HG03342 (cell line): Measurements from ENCODE around the gene ACTR1A.

Experiments
- ATAC-seq: cut with Tn5 transposase; IDR thresholded peaks from one replicate; pipeline ENCODE4 v1.9.1; 2021; ENCODE audit warnings: mild to moderate bottlenecking, moderate library complexity; ENCODE audit not compliant: unreplicated experiment

ACTR1A gene

DNA sequence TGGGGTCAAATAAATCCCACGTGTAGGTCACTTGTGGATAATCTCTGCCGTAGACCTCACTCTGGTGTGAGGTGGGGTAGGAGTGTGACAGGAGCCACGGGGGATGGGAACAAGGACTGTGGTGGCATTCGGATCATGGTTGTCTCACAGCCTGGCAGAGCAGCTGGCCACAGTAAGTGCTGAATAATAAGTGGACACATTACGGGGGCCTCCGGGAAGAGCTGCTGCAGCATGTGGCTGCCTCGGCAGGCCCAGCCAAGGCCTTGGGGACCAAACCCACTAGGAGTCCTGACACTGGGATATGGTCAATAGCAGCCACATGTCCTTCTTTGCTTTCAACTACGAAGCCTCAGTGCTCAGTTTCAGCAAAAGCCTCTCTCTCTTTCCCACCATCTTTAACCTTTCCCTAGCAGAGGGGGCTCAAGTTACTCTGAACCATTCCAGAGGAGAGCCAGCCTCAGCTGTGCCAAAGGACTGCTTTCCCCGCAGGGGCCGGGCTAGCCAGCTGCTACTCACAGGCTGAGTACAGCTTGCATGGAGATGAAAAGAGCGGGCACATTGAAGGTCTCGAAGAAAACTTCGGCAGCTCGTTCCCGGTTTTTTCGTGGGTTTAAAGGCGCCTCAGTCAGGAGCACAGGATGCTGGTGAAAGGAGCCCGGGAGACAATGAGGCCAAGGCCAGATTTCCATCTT, 17.3 kb downstream of the ACTR1A start:
- ATAC-seq, result no peak

- no peak for ATAC-seq
Measured at GRCh38 chr10:102484021-102484420, 18.5 kb downstream of the ACTR1A start.

- ATAC-seq, result no peak
Measured at GRCh38 chr10:102480396-102480795, 22.1 kb downstream of the ACTR1A start.

DNA sequence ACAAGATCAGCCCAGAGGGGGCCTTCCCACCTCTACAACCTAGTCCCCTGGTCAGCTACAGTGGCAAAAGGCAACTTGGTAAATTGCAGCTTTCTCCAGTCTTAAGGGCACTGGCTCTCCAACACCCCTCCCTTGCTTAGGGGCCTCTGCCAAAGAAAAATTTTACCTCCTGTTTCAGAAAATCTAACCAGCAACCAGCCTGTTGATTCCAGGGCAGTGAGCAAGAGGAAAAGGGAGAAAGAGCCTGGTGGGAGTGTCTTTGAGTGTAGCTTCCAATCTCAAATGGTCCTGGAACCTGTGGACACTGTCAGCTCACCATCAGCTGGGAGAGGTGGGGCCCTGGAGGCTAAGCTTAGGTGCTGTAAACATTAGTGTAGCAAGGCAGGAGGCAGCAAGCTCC, 22.9 kb downstream of the ACTR1A start:
- no peak for ATAC-seq

GRCh38 chr10:102476466-102477141, 25.9 kb downstream of the ACTR1A start:
- ATAC-seq, result no peak

- ATAC-seq, result no peak
Measured at GRCh38 chr10:102475451-102476040, 27.0 kb downstream of the ACTR1A start.

- ATAC-seq, result no peak
Measured at GRCh38 chr10:102473445-102474331, 28.8 kb downstream of the ACTR1A start.

DNA sequence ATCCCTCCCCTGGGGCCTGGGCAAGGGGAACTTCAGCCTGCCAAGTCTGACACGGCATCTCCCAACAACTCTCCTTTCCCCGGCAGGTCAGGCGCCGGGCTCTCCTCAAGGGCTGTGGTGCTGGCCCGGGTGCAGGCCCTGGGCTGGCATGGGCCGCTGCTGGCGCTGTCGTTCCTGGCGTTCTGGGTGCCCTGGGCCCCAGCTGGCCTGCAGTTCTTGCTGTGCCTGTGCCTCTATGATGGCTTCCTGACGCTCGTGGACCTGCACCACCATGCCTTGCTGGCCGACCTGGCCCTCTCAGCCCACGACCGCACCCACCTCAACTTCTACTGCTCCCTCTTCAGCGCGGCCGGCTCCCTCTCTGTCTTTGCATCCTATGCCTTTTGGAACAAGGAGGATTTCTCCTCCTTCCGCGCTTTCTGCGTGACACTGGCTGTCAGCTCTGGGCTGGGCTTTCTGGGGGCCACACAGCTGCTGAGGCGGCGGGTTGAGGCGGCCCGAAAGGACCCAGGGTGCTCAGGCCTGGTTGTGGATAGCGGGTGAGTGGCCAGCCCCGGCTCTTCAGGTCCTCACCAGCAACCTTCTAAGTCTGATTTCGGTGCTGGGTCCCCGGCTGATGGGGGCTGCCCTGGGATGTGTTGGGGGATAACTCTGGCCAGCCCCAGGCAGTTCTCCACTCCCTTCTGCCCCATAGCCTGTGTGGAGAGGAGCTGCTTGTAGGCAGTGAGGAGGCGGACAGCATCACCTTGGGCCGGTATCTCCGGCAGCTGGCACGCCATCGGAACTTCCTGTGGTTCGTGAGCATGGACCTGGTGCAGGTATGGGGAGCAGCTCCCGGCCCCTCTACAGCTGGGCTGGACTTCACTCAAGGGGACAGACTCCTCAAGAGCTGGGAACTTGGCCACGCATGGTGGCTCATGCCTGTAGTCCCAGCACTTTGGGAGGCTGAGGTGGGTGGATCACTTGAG, 31.6 kb downstream of the ACTR1A start:
- no peak for ATAC-seq

DNA sequence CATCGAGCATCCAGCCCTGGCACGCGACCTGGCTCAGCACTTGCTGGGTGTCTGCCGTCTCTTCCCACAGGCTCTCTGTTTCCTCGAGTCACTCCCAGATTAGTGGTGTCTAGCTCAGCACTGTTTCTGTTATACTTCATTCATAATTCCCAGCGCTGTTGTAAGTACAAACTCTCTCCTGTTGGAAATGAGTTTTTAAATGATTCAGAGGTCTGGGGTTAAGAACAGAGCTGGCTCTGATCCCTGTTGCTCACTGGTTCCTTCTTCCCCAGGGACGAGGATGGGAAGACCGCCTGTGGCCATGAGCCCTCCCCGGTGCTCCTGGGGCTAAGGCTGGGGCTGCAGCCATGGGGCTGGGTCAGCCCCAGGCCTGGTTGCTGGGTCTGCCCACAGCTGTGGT, 33.8 kb downstream of the ACTR1A start:
- no peak for ATAC-seq

DNA sequence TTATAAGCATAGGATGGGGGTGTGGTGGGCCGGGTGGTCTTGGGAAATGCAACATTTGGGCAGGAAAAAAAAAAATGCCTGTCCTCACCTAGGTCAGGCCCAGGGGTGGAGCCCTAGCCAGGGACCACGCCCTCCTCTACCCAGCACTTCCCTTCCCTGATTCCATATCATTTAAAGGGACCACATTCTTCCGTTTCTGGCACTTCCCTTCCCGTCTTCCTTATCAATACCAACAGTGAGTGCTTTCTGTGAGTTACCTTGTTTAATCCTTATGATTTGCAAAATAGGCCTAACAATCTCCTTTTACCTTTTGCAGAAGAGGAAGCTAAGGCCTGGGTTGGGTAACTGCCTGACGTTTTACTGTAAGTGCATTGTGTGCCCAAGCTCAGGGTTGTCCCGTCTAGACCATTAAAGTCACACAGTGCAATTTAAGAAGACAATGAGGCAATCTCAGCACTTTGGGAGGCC, 34.5 kb downstream of the ACTR1A start:
- ATAC-seq, result no peak

- no peak for ATAC-seq
Measured at GRCh38 chr10:102467318-102467717, 35.2 kb downstream of the ACTR1A start.

GRCh38 chr10:102465466-102465865, 37.0 kb downstream of the ACTR1A start:
- no peak for ATAC-seq

- ATAC-seq, result no peak
Measured at GRCh38 chr10:102463983-102464382, 38.5 kb downstream of the ACTR1A start.

GRCh38 chr10:102462512-102463054, 39.9 kb downstream of the ACTR1A start:
- ATAC-seq, result no peak

DNA sequence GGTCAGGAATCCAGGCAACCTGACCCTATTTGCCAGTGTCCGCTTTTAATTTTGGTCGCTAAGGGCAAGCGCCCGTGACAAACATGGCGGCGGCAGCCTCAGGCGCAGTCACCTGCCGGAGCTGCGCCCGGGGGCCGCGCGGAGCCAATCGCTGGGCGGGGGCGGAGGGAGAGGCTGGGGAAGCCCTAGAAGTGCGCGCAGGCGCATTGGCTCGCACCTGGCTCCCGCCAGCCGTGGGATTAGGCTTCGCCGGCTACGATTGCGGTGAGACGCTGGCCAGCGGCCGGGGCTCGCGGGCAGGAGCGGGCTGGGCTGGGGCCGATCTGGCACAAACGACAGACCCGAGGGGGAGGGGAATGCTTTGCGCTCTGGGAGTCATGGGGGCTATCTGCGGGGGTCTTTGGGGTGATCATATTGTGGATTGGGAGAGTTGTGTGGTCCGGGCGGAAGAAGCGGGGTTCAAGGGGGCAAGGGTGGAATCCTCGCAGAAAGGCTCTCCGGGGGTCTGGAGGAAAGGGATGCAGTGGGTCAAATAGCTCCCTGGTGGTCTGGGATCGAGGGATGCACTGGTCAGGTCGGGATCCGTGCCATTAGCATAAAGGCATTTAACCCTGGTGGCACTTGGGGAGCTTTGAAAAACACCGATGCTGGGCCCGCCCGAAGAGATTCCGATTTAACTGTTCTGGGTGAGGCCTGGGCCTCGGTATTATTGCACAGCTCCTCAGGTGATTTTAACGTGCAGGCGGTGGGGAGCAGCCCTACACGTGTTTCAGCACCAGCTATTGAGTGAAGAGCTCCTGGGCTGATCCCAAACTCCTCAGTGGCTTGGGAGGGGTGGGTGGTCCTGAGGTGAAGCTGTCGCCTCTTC, 41.1 kb downstream of the ACTR1A start:
- peak; percentile 90 for ATAC-seq

- ATAC-seq, result peak; percentile 35
Measured at GRCh38 chr10:102460836-102461186, 41.7 kb downstream of the ACTR1A start.

DNA sequence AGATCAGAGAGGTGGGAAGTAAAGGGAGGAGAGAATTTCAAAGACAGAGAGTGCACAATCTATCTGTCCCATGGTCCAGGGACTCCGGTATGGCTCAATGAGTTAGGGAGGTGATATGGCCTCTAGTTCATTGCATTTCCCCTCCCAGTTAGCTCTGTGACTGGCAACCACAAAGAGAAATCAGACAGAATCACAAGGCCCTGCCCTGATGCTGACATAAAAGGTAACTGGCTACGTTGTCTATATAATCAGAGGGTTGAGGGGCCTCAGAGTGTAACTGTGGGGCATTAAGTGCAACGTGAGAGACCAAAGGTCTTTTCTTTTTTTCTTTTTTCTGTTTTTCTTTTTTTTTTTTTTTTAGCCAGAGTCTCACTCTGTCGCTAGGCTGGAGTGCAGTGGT, 43.9 kb downstream of the ACTR1A start:
- no peak for ATAC-seq

GRCh38 chr10:102457591-102458150, 44.8 kb downstream of the ACTR1A start:
- no peak for ATAC-seq
